GM12873 (cell line): ENCODE measurements around the gene ZNF791.

Experiments used
- CTCF ChIP-seq: IDR thresholded peaks from 2 replicates; pipeline ENCODE4 v1.5.1; 2012; ENCODE audit warnings: low read depth, mild to moderate bottlenecking, moderate library complexity, low read length, control low read depth; ENCODE audit not compliant: insufficient read depth; ENCODE audit errors: missing control alignments

ZNF791 gene

DNA sequence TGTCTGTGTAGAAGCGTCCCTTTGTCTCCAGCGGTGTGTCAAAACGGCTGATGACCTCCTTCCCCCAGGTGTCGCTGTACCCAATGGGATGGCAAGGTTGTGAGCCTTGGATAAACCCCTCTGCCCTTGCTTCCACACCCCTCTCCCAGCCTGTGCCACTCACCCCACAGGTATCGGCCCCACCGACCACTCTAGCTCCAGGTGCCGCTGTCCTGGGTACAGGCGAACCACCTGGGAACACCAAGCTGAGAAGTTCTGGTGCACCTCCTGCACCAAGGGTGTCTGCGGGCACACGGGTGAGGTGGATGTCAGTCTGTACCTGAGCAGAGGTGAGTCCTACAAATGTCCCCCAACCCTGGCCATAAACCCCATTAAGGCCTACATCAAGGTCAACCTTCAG, 39.2 kb downstream of the ZNF791 start:
- TF ChIP-seq CTCF: no peak

DNA sequence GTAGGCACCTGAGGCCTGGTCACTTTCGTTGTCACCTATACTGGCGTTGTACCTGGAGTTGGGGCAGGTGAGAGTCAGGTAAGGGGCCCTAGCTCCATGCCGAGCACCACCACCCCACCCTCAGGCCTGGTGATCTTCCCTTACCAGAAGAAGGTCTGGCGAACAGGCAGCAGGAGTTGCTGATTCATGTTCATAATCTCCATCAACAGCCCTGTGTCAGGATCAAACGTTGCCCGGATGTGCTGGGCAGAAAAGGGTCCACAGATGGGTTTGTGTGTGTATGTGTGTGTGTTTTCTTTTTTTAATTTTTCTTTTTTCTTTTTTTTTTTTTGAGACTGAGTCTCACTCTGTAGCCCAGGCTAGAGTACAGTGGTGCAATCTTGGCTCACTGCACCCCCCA, 41.5 kb downstream of the ZNF791 start:
- TF ChIP-seq CTCF: no peak

GRCh38 chr19:12655546-12655945, 44.8 kb downstream of the ZNF791 start:
- TF ChIP-seq CTCF: no peak

DNA sequence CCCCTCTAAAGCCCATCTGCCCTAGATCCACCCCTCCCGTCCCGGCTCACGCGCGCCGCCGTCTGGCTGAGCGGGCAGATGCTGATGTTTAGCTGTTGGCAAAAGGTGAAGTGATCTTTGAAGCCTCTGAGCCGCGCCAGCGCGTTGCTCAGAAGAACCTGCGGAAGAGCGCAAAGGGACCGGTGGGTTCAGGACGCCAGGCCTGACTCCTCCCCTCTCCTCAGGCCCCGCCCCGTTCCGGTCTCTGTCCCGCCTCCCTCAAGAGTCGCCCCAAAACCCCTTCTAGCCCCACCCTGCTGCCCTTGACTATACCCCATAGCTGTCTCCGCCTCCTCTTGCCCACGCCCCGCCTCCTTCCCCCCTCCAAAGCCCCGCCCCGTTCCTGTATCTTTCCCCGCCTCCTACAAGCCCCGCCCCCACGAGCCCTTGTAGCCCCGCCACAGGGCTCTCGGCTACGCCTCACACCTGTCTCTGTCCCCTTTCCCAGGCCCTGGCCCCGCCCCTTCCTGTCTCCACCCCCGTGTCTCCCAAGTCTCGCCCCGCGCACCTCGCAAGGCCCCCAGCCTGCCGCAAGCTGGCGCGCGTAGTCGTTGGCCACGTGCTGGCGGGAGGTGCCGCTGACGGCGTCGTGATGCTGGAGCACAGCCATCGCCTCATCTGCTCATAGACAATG, 46.3 kb downstream of the ZNF791 start:
- TF ChIP-seq CTCF: no peak

DNA sequence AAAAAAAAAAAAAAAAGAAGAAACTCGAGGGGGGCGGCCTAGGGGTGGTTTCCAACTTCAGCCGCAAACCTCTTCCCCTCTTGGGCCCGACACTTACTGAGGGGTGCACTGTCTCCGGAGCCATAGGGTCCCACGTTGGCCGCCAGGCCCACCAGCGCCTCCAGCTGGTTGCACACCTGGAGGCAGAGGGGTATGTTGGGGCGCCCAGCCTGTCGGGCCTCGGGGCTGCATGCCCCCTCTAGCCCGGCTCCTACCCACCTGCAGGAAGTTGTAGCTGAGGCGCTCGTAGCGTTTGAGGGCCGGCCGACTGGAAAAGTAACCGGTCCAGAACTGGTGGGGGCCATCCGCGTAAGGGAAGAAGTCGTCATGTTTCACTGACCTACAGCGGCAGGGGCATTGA, 47.2 kb downstream of the ZNF791 start:
- no peak for TF ChIP-seq CTCF

DNA sequence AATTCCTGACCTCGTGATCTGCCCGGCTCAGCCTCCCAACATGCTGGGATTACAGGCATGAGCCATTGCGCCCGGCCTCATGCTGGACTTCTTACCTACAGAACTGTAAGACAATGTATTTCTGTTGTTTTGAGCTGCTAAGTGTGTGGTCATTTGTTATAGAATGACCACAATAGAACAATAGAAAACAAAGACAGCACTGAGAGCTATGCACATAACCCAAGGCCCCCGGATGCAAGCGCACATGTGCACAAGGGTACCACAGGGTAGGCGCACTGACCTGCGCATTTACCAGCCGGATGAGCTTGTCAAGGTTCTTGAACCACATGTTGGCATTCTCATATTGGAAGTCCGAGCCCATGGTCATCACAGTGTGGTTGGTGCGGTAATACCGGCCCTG, 50.3 kb downstream of the ZNF791 start:
- no peak for TF ChIP-seq CTCF

GRCh38 chr19:12664406-12665280, 53.9 kb downstream of the ZNF791 start:
- TF ChIP-seq CTCF: no peak
